ENCODE measurements around the gene PLA2G4E.

GRCh38 chr15:42035435-42035761, 14.6 kb upstream of the PLA2G4E start:
- TF ChIP-seq POLR2A (IDR thresholded peaks at IDR 0.05; ENCODE audit: low read length) (no peak), GATA1 (IDR thresholded peaks at IDR 0.05; ENCODE audit: low read depth, low read length) (no peak)
